Suppressor macrophage treated with lipopolysaccharide for 1 hour (primary cell): ENCODE data around the gene TUT4.
"Not testable (repeated sequence)": the region's sequence is repeated elsewhere in the genome, so short reads cannot be mapped to it uniquely, and the experiment has no call there.

ENCODE experiments used
- DNase-seq, 3 donors: peaks; one replicate each; pipeline ENCODE4 v3.0.0-alpha.2; 2020 to 2022

The TUT4 gene, protein sequence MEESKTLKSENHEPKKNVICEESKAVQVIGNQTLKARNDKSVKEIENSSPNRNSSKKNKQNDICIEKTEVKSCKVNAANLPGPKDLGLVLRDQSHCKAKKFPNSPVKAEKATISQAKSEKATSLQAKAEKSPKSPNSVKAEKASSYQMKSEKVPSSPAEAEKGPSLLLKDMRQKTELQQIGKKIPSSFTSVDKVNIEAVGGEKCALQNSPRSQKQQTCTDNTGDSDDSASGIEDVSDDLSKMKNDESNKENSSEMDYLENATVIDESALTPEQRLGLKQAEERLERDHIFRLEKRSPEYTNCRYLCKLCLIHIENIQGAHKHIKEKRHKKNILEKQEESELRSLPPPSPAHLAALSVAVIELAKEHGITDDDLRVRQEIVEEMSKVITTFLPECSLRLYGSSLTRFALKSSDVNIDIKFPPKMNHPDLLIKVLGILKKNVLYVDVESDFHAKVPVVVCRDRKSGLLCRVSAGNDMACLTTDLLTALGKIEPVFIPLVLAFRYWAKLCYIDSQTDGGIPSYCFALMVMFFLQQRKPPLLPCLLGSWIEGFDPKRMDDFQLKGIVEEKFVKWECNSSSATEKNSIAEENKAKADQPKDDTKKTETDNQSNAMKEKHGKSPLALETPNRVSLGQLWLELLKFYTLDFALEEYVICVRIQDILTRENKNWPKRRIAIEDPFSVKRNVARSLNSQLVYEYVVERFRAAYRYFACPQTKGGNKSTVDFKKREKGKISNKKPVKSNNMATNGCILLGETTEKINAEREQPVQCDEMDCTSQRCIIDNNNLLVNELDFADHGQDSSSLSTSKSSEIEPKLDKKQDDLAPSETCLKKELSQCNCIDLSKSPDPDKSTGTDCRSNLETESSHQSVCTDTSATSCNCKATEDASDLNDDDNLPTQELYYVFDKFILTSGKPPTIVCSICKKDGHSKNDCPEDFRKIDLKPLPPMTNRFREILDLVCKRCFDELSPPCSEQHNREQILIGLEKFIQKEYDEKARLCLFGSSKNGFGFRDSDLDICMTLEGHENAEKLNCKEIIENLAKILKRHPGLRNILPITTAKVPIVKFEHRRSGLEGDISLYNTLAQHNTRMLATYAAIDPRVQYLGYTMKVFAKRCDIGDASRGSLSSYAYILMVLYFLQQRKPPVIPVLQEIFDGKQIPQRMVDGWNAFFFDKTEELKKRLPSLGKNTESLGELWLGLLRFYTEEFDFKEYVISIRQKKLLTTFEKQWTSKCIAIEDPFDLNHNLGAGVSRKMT (N-terminal part only)

GRCh38 chr1:52552505-52553361 is at the start of gene TUT4:
Gene TUT4, minus strand, starts transcription at chr1:52553092. Its CDS starts 26,812 bp downstream, at chr1:52526280.
- peak; percentile 67 to 87 (median 79) for DNase-seq

DNA sequence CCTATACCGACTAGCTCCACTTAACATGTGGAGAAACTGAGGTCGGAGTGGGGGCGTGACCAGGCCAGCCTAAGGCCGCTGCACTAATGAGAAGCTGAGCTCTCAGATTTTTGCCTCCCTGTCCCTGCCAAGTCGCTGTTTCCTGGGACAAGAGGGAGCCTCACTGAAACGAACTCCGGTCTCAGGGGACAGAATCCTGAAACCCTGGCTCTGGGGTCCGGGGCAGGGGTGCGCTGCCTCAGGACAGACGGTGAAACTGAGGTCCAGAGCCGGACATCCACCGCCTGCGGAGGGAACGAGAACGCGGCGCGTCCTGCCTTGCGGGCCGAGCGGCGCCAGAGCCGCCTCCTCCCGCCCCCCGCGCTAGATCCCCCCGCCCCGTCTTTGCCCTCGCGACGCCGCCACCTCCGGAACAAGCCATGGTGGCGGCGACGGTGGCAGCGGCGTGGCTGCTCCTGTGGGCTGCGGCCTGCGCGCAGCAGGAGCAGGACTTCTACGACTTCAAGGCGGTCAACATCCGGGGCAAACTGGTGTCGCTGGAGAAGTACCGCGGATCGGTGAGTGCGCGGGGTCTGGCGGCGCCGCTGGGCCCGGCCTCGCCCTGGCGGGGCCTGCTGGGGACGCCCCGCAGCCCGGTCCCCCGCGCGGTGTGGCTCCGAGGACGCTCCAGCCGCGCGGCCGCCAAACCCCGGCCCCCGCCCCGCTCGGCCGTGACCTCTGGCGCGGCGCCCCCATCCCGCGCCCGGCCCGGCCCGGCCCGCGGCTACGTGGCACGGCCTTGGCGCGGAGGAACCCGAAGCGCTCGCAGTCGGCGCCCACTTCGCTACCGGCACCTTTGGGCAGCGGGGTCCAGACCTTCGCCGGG is 49.3 kb upstream of the TUT4 start, which contains the start of gene GPX7:
GPX7 (plus strand) TSS at position 381 of the 865 bp plus-strand sequence; CDS start at position 420, 39 bp downstream.
- DNase-seq = peak in 2 of 3 donors; percentile 31 to 48

GRCh38 chr1:52601519-52601918 is 48.6 kb upstream of the TUT4 start:
- DNase-seq = no peak

DNA sequence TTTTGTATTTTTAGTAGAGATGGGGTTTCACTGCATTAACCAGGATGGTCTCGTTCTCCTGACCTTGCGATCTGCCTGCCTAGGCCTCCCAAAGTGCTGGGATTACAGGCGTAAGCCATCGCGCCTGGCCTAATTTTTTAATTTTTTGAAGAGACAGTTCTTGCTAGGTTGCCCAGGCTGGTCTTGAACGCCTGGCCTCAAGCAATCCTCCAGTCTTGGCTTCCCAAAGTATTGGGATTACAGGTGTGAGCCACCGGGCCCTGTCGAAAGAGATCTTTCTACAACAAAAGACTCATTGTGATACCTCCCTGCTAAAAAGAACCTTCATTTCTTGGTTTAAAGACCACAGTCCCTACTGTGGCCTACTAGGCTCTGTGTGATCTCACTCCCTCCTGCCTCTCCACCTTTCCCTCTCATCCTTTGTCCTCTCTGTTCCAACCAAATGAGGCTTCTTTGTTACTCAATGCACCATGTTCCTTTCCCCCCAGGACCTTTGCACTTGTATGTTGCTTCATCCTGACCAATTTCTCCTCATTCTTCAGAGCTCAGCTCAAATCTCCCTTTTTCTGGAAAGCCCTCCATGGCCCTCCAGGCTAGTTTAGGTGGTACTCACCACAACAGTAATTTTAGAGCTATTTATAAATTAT is 47.8 kb upstream of the TUT4 start:
- DNase-seq = no peak

GRCh38 chr1:52599236-52599635 is 46.3 kb upstream of the TUT4 start:
- no peak for DNase-seq

- DNase-seq = no peak
Observed at GRCh38 chr1:52598729-52599128, 45.8 kb upstream of the TUT4 start.

DNA sequence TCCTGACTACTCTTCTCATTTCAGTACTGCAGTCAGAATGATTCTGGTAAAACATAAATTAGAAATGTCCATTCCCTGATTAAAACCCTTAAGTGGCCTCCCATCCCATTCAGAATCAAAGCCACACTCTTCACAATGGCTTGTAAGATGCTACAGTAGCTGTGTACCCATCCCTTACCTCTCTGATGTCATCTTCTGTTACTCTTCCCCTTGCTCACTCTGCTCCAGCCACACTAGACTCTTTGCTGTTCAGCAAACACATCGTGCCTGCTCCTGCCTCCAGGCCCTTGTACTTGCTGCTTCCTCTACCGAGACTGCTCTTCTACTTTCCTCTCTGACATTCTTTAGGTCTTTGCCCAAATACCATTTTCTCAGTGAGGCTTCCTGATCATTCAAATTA is 45.0 kb upstream of the TUT4 start:
- DNase-seq = no peak

GRCh38 chr1:52595061-52595460 is 42.2 kb upstream of the TUT4 start:
- no peak for DNase-seq

- DNase-seq = no peak
Observed at GRCh38 chr1:52593495-52593894, 40.6 kb upstream of the TUT4 start.

DNA sequence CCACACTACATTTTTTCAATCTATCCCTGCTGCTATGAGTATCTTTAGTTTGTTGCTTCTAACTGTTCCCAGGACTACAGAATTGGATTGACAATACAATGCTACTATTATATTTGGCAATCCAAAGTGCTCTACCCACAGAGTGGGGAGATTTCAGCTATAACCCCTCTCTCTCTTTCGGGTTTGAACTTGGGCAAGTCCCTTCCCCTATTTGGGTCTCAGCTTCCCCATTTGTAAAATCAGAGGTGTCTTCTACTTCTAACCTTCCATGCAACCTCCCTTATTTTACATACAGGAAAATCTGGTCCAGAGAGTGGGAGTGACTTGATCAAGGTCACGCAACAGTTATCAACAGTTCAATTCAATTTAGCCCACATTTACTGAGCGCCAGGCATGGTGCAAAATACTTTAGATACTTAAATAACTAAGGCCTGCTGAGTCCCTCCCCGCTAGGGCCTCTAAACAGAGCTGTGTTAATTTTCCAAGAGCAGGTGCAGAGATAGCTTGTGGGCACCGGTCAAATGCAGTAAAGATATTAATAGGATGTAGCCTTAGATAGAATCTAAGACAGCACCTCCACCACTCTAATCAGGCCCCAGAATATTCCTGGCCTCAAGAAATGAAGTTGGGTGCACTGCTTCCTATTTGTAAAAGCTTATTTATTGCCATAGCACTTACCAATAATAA is 39.9 kb upstream of the TUT4 start:
- DNase-seq = no peak

- no peak for DNase-seq
Observed at GRCh38 chr1:52590266-52590665, 37.4 kb upstream of the TUT4 start.

DNA sequence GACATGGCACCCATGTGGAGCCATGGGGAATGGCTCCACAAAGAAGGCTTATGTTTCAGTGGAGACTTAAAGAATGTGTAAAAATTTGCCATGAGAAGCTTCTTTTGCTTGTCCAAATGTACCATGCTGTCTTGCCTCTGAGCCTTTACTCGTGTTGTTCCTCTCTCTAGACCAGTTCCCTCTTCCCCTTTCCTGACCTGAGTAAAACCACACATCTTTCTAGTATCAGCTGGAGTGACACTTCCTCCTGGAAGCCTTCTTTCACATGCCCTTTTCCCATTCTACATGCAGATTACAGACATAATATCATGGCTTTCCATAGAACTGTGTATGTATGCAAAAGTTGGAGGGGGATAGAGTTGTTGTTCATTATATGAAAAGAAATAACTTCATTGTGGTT is 35.6 kb upstream of the TUT4 start:
- DNase-seq = peak; percentile 56 to 66 (median 57)

DNA sequence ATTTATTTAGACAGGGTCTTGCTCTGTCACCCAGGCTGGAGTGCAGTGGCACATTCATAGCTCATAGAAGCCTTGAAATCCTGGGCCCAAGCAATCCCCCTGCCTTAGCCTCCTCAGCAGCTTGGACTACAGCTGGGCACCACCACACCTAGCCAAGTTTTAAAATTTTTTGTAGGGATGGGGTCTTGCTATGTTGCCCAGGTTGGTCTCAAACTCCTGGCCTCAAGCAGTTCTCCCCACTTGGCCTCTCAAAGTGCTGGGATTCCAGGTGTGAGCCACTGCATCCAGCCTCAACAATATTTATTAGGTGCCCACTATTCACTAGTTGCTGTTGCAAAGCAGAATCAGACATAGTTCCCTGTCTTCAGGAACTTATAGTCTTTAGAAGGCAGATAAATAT is 35.1 kb upstream of the TUT4 start:
- DNase-seq = no peak

- no peak for DNase-seq
Observed at GRCh38 chr1:52585474-52585873, 32.6 kb upstream of the TUT4 start.

DNA sequence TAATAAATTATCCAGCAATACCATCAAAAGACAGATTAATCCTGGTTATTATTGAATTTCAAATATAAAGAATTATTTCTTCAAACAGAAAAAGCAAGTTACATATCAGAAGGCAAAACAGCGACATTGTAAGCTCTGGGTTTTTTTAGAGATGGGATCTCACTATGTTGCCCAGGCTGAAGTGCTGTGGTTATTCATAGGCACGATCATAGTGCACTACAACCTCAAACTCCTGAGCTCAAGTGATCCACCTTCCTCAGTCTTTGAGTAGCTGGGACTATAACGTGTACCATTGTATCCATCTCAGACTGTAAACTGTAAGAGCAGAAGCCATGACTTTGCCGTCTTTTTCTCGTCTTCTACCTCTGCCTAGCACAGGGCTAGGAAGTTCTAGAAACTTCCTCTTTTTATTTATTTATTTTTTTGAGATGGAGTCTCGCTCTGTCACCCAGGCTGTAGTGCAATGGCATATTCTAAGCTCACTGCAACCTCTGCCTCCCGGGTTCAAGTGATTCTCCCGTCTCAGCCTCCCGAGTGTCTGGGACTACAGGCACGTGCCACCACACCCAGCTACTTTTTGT is 29.3 kb upstream of the TUT4 start:
- peak in 1 of 3 donors; percentile 20 for DNase-seq

DNA sequence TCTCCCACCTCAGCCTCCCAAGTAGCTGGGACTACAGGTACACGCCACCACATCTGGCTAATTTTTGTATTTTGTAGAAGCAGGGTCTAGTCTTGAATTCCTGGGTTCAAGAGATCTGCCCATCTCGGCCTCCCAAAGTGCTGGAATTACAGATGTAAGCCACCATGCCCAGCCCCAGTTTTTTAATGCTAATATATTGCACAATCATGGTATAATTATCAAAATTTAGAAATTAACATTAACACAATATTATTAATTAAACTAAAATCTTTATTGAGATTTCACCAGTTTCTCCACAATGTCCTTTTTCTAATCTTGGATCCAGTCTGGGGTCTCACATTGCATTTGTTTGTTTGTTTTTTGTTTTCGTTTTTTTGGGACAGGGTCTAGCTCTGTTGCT is 27.4 kb upstream of the TUT4 start:
- no peak for DNase-seq

DNA sequence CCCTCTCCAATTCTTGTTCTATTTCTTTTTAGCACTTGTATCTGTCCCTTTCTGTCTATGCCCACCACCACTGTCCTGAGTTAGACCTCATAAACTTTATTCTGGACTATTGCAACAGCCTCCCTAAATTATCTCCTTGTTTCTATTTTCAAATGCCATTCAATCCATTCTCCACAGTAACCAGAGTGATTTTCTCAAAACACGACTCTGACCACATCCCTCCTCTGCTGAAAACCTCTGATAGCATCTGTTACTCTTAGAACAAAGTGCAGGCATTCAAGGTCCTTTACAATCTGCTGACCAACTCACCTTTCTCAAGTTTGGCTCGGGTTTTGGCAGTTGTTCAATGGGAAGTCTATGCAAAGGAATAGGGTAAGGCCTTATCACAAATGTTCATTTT is 26.5 kb upstream of the TUT4 start:
- no peak for DNase-seq

DNA sequence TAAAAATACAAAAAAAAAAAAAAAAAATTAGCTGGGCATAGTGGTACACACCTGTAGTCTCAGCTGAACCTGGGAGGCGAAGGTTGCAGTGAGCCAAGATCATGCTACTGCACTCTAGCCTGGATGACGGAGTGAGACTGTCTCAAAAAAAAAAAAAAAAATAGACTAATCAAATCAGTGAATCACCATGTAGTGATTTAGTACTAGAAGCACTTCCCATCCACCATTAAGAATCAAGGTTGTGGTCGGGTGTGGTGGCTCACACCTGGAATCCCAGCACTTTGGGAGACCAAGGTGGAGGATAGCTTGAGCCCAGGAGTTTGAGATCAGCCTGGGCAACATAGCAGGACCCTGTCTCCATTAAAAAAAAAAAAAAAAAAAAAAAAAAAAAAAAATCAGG is 25.2 kb upstream of the TUT4 start:
- DNase-seq = not testable (repeated sequence)

GRCh38 chr1:52576074-52576473 is 23.2 kb upstream of the TUT4 start:
- no peak for DNase-seq
